ENCODE measurements around the gene ABLIM3. TPM values are rescaled to one million over a fixed set of nuclear protein-coding genes. Genes with fewer than 3 reads are reported as not detected.

ABLIM3 gene
- total RNA-seq, 1 donor from 2014 or later, result 131 TPM

DNA sequence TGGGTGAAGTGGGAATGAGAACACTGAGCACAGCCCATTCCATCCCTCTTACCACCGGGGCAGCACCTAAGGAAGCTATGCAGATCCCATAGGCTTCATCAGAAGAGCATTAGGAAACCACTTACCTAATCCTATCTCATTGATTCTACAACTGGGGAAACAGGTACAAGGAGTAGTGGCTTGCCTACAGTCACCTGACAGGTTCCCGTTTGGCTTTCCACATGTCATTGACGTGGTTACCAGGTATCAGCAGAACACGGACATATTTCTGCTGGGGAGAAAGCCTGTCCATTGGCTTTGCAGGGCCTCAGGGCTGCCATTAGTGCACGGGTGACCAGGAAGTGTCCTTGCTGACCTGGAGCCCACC lies 141.7 kb downstream of the ABLIM3 start:
- ATAC-seq (ENCODE audit: poor library complexity) (no peak), DNase-seq (no peak)
- intact Hi-C loops (cut with DNase I), result no loop called here

GRCh38 chr5:149283626-149284480 lies 142.6 kb downstream of the ABLIM3 start:
- DNase-seq (no peak), ATAC-seq (ENCODE audit: poor library complexity) (no peak)
- intact Hi-C loops (cut with DNase I), result no loop called here

- DNase-seq (peak; percentile 52), ATAC-seq (ENCODE audit: poor library complexity) (peak; percentile 23)
- intact Hi-C loops (cut with DNase I), result no loop called here
These were observed 143.2 kb downstream of the ABLIM3 start for GRCh38 chr5:149284501-149284900.

DNA sequence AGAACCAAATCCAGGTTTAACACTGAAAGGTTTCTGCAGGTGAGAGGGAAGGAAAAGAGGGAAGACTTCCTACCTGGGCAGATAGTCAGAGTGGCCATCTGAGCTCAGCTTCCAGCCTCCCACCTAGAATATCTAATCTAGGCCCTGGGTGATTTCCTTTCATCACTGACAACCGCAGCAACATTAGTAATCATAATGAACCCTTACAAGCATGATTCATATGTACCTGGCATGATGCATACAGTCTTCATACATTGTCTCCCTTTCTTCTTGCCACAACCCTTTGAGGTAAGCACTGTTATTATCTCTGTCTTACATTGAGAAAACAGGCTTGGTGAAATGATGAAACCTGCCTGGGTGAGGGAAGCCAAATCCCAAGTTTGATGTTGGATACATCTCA lies 143.9 kb downstream of the ABLIM3 start:
- intact Hi-C loops (cut with DNase I), result no loop called here
- DNase-seq (no peak), ATAC-seq (ENCODE audit: poor library complexity) (no peak)

DNA sequence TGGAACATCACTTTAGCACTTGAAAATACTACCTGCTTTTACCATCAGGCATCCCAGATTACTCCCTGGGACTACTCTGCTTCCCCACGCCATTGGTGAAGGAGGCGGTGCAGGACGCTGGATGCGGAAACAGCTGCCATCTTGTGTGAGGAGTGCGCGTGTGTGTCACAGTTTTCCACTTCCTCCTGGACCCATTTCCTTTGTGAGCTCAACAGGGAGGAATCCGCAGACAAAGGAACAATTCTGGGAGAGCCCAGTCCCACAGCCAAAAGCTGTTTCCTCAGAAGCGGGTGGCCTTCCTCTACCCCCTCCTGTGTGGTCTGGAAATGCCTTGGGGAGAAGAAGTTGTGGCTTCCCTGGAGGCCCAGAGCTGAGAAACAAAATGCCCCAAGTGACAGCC lies 147.1 kb downstream of the ABLIM3 start:
- DNase-seq, result peak; percentile 64
- intact Hi-C loops (cut with DNase I), result no loop called here
- peak; percentile 33 for ATAC-seq (ENCODE audit: poor library complexity)

GRCh38 chr5:149289301-149289700 lies 148.0 kb downstream of the ABLIM3 start:
- peak; percentile 61 for ATAC-seq (ENCODE audit: poor library complexity)
- intact Hi-C loops (cut with DNase I), result no loop called here
- DNase-seq, result no peak

DNA sequence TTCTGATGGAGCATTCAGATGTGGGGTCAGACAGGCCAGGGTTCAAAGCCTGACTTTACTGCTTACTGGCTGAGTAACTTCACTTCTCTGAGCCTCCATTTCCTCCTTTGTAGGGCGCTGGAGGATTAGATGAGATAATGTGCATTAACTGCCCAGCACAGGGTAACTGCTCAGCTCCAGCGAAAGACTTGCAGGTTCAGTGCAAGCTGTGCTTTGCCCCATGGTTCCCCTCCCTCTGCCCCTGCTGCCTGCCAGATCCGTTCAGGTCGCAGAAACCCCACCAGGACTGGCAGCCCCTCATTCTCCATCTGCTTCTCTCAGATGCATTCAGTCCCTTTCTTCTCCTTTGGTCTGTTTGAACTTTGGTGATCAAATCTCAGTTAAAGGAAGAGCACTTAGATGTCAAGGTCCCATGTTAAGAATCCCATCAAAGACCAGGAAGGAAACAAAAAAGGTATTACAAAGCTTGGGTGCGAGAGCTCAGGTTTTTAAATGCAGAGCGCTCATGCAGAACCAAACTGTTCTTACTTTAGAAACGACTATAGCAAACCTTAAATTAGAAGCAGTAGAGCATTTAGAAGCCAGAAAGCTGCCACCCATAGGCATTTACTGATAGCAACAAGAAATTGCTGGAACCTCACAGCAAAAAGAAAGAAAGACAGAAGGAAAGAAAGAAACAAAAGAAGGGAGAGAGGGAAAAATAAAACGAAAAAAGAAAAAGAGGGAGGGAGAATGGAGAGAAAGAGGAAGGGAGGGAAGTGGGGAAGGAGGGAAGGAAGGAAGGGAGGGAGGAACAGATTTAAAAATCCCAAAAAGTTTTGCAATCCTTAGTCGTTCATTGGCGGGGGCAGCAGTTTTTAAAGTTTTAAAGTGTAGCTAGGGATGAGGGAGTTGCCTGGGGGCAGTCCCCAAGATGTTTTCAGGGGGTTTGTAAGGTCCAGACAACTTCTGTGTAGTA lies 153.9 kb downstream of the ABLIM3 start:
- ATAC-seq (ENCODE audit: poor library complexity) (no peak), DNase-seq (no peak)
- intact Hi-C loops (cut with DNase I), result no loop called here

- intact Hi-C loops (cut with DNase I), result no loop called here
- ATAC-seq (ENCODE audit: poor library complexity) (peak; percentile 78), DNase-seq (peak; percentile 57)
These were observed 156.2 kb downstream of the ABLIM3 start for GRCh38 chr5:149297340-149298025.

- ATAC-seq (ENCODE audit: poor library complexity), result no peak
- intact Hi-C loops (cut with DNase I), result no loop called here
- DNase-seq, result no peak
These were observed 156.9 kb downstream of the ABLIM3 start for GRCh38 chr5:149298163-149298562.

DNA sequence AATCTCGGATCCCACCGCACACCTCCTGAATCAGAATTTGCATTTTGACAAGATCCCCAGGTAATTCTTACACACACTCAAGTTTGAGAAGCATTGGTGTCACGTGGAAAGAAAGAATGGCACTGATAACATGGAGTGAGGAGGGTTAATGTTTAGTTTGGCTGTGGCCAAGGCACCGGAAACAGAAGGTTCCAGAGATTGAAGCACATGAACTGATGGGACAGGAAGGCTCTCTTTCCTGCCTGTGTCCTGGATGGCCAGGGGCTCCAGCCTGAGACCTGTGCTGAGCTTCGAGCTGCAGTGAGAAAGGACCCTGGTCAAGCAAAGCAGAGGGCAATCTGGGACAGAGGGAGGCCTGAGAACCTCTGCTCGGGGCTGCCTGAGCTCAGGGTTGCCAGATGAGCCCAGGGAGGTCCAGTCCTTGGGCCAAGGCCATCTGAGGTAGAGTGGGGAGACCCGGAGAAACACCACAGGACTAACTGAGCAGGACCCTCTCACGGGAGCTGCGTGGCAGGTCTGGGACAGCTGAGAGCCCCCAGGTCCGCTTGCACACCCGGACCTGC lies 157.6 kb downstream of the ABLIM3 start:
- ATAC-seq (ENCODE audit: poor library complexity) (peak; percentile 8), DNase-seq (peak; percentile 44)
- intact Hi-C loops (cut with DNase I), result no loop called here

- DNase-seq, result peak; percentile 60
- no peak for ATAC-seq (ENCODE audit: poor library complexity)
- intact Hi-C loops (cut with DNase I), result no loop called here
These were observed 158.3 kb downstream of the ABLIM3 start for GRCh38 chr5:149299451-149300054.

- ATAC-seq (ENCODE audit: poor library complexity), result no peak
These were observed 159.1 kb downstream of the ABLIM3 start for GRCh38 chr5:149300441-149300840.

GRCh38 chr5:149301049-149301743 lies 159.9 kb downstream of the ABLIM3 start:
- ATAC-seq (ENCODE audit: poor library complexity), result no peak
- no peak for DNase-seq
- intact Hi-C loops (cut with DNase I), result no loop called here

More at GRCh38 chr5:149300441-149300840, 159.1 kb downstream of the ABLIM3 start:
- no peak for DNase-seq
- intact Hi-C loops (cut with DNase I), result no loop called here

GRCh38 chr5:149301744-149302380 lies 160.6 kb downstream of the ABLIM3 start:
- no peak for ATAC-seq (ENCODE audit: poor library complexity)
- intact Hi-C loops (cut with DNase I), result no loop called here

GRCh38 chr5:149302641-149303040 lies 161.3 kb downstream of the ABLIM3 start:
- DNase-seq (no peak), ATAC-seq (ENCODE audit: poor library complexity) (no peak)
- intact Hi-C loops (cut with DNase I), result no loop called here

More at GRCh38 chr5:149301744-149302380, 160.6 kb downstream of the ABLIM3 start:
- no peak for DNase-seq

GRCh38 chr5:149303210-149303609 lies 161.9 kb downstream of the ABLIM3 start:
- ATAC-seq (ENCODE audit: poor library complexity) (no peak), DNase-seq (no peak)
- intact Hi-C loops (cut with DNase I), result no loop called here
